ENCODE measurements around the gene LRRC7. TPM values are rescaled to one million over a fixed set of nuclear protein-coding genes. Genes with fewer than 3 reads are reported as not detected.

The LRRC7 gene
- total and polyA plus RNA-seq, 2 of the 13 experiments (the other 11 are each of a cell fraction or from before 2014, with no cell fraction given): not detected

GRCh38 chr1:69589799-69590198 is 22.1 kb downstream of the LRRC7 start:
- Histone ChIP-seq H4K20me1 (ENCODE audit: insufficient read depth, low read length) (no peaks in the 10 kb centered on the region), H3K4me3 (replicated peaks in 1 of 3; ENCODE audit: insufficient read depth in 1 of 3, low read depth in 2 of 3, low read length in 3 of 3) (no peak overlapping the region), H3K36me3 (replicated peaks in 1 of 2; ENCODE audit: control insufficient read depth in 1 of 2, insufficient read depth in 2 of 2, low read length in 2 of 2) (no peaks in the 10 kb centered on the region), H3K9ac (ENCODE audit: insufficient read depth, low read depth, low read length) (no peak overlapping the region), H3K9me3 (ENCODE audit: low read length) (no peaks in the 10 kb centered on the region), H3K27ac (ENCODE audit: extremely low read length, insufficient read depth, low read length) (no peak overlapping the region), H3K4me1 (ENCODE audit: insufficient read depth, low read length) (no peaks in the 10 kb centered on the region), H3K79me2 (ENCODE audit: insufficient read depth, low read length) (no peaks in the 10 kb centered on the region), H3K27me3 (ENCODE audit: control insufficient read depth in 1 of 2, insufficient read depth in 2 of 2, low read length in 2 of 2) (no peaks in the 10 kb centered on the region), H3K4me2 (ENCODE audit: low read depth, low read length) (no peak overlapping the region), H2AFZ (ENCODE audit: low read length) (no peak overlapping the region)
- POLR2A ChIA-PET: no interaction called here
- DNase-seq (ENCODE audit: low spot score) (no peak), FAIRE-seq (no peak), ATAC-seq (no peak)
- CTCF ChIA-PET (ENCODE audit: low intra/inter-chr PET ratio, low total read pairs): no interaction called here
- in situ Hi-C loops (cut with HindIII; ENCODE audit: extremely low pct_ligation_motif_present, low pct_unique_long_range_greater_than_20kb): no loop called here
- intact Hi-C loops (cut with micrococcal nuclease; ENCODE audit: unreplicated experiment): no loop called here
- BruUV-seq (replicated peaks): no TSS peak
- WGBS (ENCODE audit: low lambda C conversion rate): 3% methylated on average over 1 of the region's 1 CpG
- TF ChIP-seq ZMYM4 (CRISPR knock-in tag; IDR thresholded peaks at IDR 0.05): no peak
- TF ChIP-seq ZXDC (CRISPR knock-in tag; IDR thresholded peaks at IDR 0.05): no peak
- TF ChIP-seq CENPT (CRISPR knock-in tag; IDR thresholded peaks at IDR 0.05; ENCODE audit: low read depth): no peak
- no peak for TF ChIP-seq AHR (CRISPR knock-in tag; IDR thresholded peaks at IDR 0.05)
- TF ChIP-seq KLF16 (CRISPR knock-in tag; IDR thresholded peaks at IDR 0.05): no peak
- no peak for TF ChIP-seq ZBTB10 (CRISPR knock-in tag; IDR thresholded peaks at IDR 0.05; ENCODE audit: borderline replicate concordance)
- TF ChIP-seq ETV5 (CRISPR knock-in tag; IDR thresholded peaks at IDR 0.05; ENCODE audit: borderline replicate concordance): no peak
- no peak for TF ChIP-seq ZNF615 (CRISPR knock-in tag; IDR thresholded peaks at IDR 0.05; ENCODE audit: borderline replicate concordance)
- TF ChIP-seq CC2D1A (CRISPR knock-in tag; IDR thresholded peaks at IDR 0.05): no peak
- TF ChIP-seq ZKSCAN5 (CRISPR knock-in tag; IDR thresholded peaks at IDR 0.05): no peak
- TF ChIP-seq TFAP4 (IDR thresholded peaks at IDR 0.05; ENCODE audit: borderline replicate concordance, low read depth): no peak
- TF ChIP-seq ZNF331 (CRISPR knock-in tag; IDR thresholded peaks at IDR 0.05): no peak
- no peak for TF ChIP-seq HDAC1 (CRISPR knock-in tag; IDR thresholded peaks at IDR 0.05)
- no peak for TF ChIP-seq KDM3A (CRISPR knock-in tag; IDR thresholded peaks at IDR 0.05; ENCODE audit: low read depth)
- TF ChIP-seq ETV6 (CRISPR knock-in tag; conservative IDR thresholded peaks at IDR 0.05): no peak
- no peak for TF ChIP-seq ZFP36L2 (CRISPR knock-in tag; IDR thresholded peaks at IDR 0.05)
- no peak for TF ChIP-seq NPAS2 (CRISPR knock-in tag; IDR thresholded peaks at IDR 0.05; ENCODE audit: borderline replicate concordance)
- TF ChIP-seq ZNF281 (CRISPR knock-in tag; IDR thresholded peaks at IDR 0.05; ENCODE audit: borderline replicate concordance): no peak

All from HepG2 (cell line).